Measurements from ENCODE around the gene UBXN1. TPM values are rescaled to one million over a fixed set of nuclear protein-coding genes. Genes with fewer than 3 reads are reported as not detected.

The UBXN1 gene
- total and polyA plus RNA-seq, 2 donors (not counting 1 experiment from before 2014, with no cell fraction given), result 76.4 to 143 TPM

GRCh38 chr11:62727165-62727871 is 48.4 kb upstream of the UBXN1 start, which contains the start of gene HNRNPUL2:
TSS of gene HNRNPUL2 (minus strand) at chr11:62727457. CDS start at chr11:62727156, 301 bp downstream.
- DNase-seq (ENCODE audit: low read depth in 2 of 2), result peak; percentile 99
- no peak for TF ChIP-seq EZH2 (IDR thresholded peaks at IDR 0.05; ENCODE audit: low read length, missing control alignments)
- TF ChIP-seq, protein P1, sequence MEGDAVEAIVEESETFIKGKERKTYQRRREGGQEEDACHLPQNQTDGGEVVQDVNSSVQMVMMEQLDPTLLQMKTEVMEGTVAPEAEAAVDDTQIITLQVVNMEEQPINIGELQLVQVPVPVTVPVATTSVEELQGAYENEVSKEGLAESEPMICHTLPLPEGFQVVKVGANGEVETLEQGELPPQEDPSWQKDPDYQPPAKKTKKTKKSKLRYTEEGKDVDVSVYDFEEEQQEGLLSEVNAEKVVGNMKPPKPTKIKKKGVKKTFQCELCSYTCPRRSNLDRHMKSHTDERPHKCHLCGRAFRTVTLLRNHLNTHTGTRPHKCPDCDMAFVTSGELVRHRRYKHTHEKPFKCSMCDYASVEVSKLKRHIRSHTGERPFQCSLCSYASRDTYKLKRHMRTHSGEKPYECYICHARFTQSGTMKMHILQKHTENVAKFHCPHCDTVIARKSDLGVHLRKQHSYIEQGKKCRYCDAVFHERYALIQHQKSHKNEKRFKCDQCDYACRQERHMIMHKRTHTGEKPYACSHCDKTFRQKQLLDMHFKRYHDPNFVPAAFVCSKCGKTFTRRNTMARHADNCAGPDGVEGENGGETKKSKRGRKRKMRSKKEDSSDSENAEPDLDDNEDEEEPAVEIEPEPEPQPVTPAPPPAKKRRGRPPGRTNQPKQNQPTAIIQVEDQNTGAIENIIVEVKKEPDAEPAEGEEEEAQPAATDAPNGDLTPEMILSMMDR (conservative IDR thresholded peaks at IDR 0.05 in 1 of 2, IDR thresholded peaks at IDR 0.05 in 1 of 2; ENCODE audit: low read depth in 1 of 2, low read length in 2 of 2), result peak in 1 of 2 donors; percentile 10
- peaks cover 77% of the 10 kb centered on the region for H3K79me2 ChIP-seq (ENCODE audit: control insufficient read depth, insufficient read depth, low read length)
- peak within 1 kb of the TSS; percentile 97 for H2AFZ ChIP-seq (ENCODE audit: low read length)
- no peaks in the 10 kb centered on the region for H3K9me3 ChIP-seq (ENCODE audit: control insufficient read depth, insufficient read depth, low read depth, low read length)
- peak within 1 kb of the TSS; percentile 85 for H3K9ac ChIP-seq (ENCODE audit: insufficient read depth, low read length)
- no peaks in the 10 kb centered on the region for H3K27me3 ChIP-seq (ENCODE audit: control insufficient read depth, insufficient read depth, low read length)
- H3K4me3 ChIP-seq (replicated peaks in 1 of 4; ENCODE audit: control extremely low read depth in 1 of 4, insufficient read depth in 1 of 4, low read depth in 3 of 4, low read length in 4 of 4), result peak within 1 kb of the TSS; percentile 63 to 99 (median 94)
- H3K4me2 ChIP-seq (ENCODE audit: extremely low read depth, insufficient read depth, low read length), result peak within 1 kb of the TSS; percentile 96
- peaks cover 4% of the 10 kb centered on the region for H4K20me1 ChIP-seq (ENCODE audit: control insufficient read depth, extremely low read depth, insufficient read depth, low read length)
- peak within 1 kb of the TSS; percentile 92 for H3K27ac ChIP-seq (ENCODE audit: insufficient read depth, low read length)
- peaks cover 4% of the 10 kb centered on the region for H3K4me1 ChIP-seq (ENCODE audit: control insufficient read depth, extremely low read depth, insufficient read depth, low read length)
- peaks cover 3% of the 10 kb centered on the region for H3K36me3 ChIP-seq (ENCODE audit: control insufficient read depth, insufficient read depth, low read length)

DNA sequence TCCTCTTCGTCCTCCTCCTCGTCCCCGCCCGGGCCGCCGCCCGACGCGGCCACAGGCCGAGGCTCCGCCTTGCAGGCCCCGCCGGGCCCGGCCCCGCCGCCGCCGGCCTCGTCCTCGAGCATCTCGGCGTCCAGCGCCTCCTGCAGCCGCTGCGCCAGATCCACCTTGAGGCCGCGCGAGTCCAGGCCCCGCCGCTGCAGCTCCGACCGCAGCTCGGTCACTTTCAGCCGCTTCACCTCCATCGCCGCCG is 48.0 kb upstream of the UBXN1 start:
- Histone ChIP-seq H3K9ac (ENCODE audit: insufficient read depth, low read length) (peak overlapping the region; percentile 85), H3K9me3 (ENCODE audit: control insufficient read depth, insufficient read depth, low read depth, low read length) (no peaks in the 10 kb centered on the region), H3K27me3 (ENCODE audit: control insufficient read depth, insufficient read depth, low read length) (no peaks in the 10 kb centered on the region), H3K27ac (ENCODE audit: insufficient read depth, low read length) (peak overlapping the region; percentile 92), H2AFZ (ENCODE audit: low read length) (no peak overlapping the region), H3K4me1 (ENCODE audit: control insufficient read depth, extremely low read depth, insufficient read depth, low read length) (peaks cover 4% of the 10 kb centered on the region), H3K79me2 (ENCODE audit: control insufficient read depth, insufficient read depth, low read length) (peaks cover 82% of the 10 kb centered on the region), H3K36me3 (ENCODE audit: control insufficient read depth, insufficient read depth, low read length) (peaks cover 3% of the 10 kb centered on the region), H3K4me2 (ENCODE audit: extremely low read depth, insufficient read depth, low read length) (no peak overlapping the region), H4K20me1 (ENCODE audit: control insufficient read depth, extremely low read depth, insufficient read depth, low read length) (peaks cover 4% of the 10 kb centered on the region), H3K4me3 (replicated peaks in 1 of 4; ENCODE audit: control extremely low read depth in 1 of 4, insufficient read depth in 1 of 4, low read depth in 3 of 4, low read length in 4 of 4) (peak overlapping the region; percentile 63 to 99 (median 94))
- DNase-seq (ENCODE audit: low read depth in 2 of 2), result no peak
- TF ChIP-seq, protein P1 (conservative IDR thresholded peaks at IDR 0.05 in 1 of 2, IDR thresholded peaks at IDR 0.05 in 1 of 2; ENCODE audit: low read depth in 1 of 2, low read length in 2 of 2), result no peak
- TF ChIP-seq EZH2 (IDR thresholded peaks at IDR 0.05; ENCODE audit: low read length, missing control alignments), result no peak

DNA sequence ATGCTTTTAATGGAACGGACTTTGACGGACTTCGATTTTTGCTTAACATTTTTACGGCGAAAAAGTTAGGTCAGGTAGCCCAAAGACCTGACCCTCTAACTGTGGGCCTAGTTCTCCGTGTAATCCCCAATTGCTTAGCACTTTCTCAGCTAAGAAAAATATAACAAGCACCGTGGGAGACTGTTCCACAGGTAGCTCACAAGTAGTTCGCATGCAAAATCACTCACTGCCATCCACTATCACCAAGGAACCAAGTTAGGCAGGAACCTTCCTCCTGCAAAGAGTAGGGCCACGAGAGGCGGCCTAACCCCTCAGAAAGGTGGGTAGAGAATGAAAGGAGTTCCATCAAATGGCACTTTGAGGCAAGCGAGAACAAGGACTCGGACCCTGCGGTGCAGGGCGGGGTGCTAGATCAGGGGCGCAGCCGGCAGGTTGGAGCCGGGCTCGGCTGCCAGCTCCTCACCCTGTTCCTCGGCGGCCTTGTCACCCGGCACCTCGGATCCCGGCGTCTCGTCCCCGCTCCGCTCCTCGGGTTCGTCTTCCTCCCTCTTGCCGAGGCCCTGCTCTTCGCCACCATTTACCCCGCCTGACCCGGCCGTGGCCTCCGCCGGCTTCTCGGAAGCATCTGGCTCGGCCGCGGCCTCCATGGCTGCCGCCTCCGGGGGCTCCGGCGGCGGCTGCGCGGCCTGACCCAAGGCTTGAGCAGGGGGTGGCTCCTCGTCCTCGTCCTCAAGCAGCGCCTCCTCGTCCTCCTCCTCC is 47.5 kb upstream of the UBXN1 start:
- TF ChIP-seq, protein P1 (conservative IDR thresholded peaks at IDR 0.05 in 1 of 2, IDR thresholded peaks at IDR 0.05 in 1 of 2; ENCODE audit: low read depth in 1 of 2, low read length in 2 of 2), result no peak
- TF ChIP-seq EZH2 (IDR thresholded peaks at IDR 0.05; ENCODE audit: low read length, missing control alignments), result no peak
- Histone ChIP-seq H3K9ac (ENCODE audit: insufficient read depth, low read length) (peak overlapping the region; percentile 85), H3K27me3 (ENCODE audit: control insufficient read depth, insufficient read depth, low read length) (no peaks in the 10 kb centered on the region), H3K79me2 (ENCODE audit: control insufficient read depth, insufficient read depth, low read length) (peaks cover 81% of the 10 kb centered on the region), H3K36me3 (ENCODE audit: control insufficient read depth, insufficient read depth, low read length) (peaks cover 5% of the 10 kb centered on the region), H3K9me3 (ENCODE audit: control insufficient read depth, insufficient read depth, low read depth, low read length) (no peaks in the 10 kb centered on the region), H4K20me1 (ENCODE audit: control insufficient read depth, extremely low read depth, insufficient read depth, low read length) (peaks cover 4% of the 10 kb centered on the region), H3K4me1 (ENCODE audit: control insufficient read depth, extremely low read depth, insufficient read depth, low read length) (peaks cover 3% of the 10 kb centered on the region), H3K4me3 (replicated peaks in 1 of 4; ENCODE audit: control extremely low read depth in 1 of 4, insufficient read depth in 1 of 4, low read depth in 3 of 4, low read length in 4 of 4) (peak overlapping the region; percentile 63 to 99 (median 94)), H3K4me2 (ENCODE audit: extremely low read depth, insufficient read depth, low read length) (peak overlapping the region; percentile 82), H2AFZ (ENCODE audit: low read length) (no peak overlapping the region), H3K27ac (ENCODE audit: insufficient read depth, low read length) (peak overlapping the region; percentile 92)
- DNase-seq (ENCODE audit: low read depth in 2 of 2), result no peak
